SK-N-SH treated with all-trans-retinoic acid at 6 μM for 48 hours (cell line): ENCODE measurements around the gene GNAZ.

Experiments
- OSR1 ChIP-seq: fragments of 250-450 bp; sonication (Bioruptor Pico); IDR thresholded peaks from 2 replicates; pipeline ENCODE4 v1.8.0; 2022; ENCODE audit warnings: moderate library complexity, mild to moderate bottlenecking, inconsistent platforms
- PPARA ChIP-seq: fragments of 250-450 bp; sonication (Bioruptor Pico); IDR thresholded peaks from 2 replicates; pipeline ENCODE4 v1.5.0; 2020; ENCODE audit warnings: mild to moderate bottlenecking, borderline replicate concordance
- RARB ChIP-seq: fragments of 250-450 bp; sonication (Bioruptor Pico); IDR thresholded peaks from 2 replicates; pipeline ENCODE4 v1.8.0; 2021; ENCODE audit warnings: mild to moderate bottlenecking, moderate library complexity
- TCF4 ChIP-seq: fragments of 250-450 bp; sonication (Bioruptor Pico); IDR thresholded peaks from 2 replicates; pipeline ENCODE4 v1.8.0; 2021; ENCODE audit warnings: mild to moderate bottlenecking, moderate library complexity, borderline replicate concordance
- TOX ChIP-seq: fragments of 250-450 bp; sonication (Bioruptor Pico); IDR thresholded peaks from 2 replicates; pipeline ENCODE4 v1.8.0; 2021; ENCODE audit warnings: mild to moderate bottlenecking, moderate library complexity, borderline replicate concordance
- ZC3H10 ChIP-seq: fragments of 250-450 bp; sonication (Bioruptor Pico); IDR thresholded peaks from 2 replicates; pipeline ENCODE4 v1.5.1; 2021; ENCODE audit warnings: mild to moderate bottlenecking, moderate library complexity
- ZFP30 ChIP-seq: fragments of 450-650 bp; formaldehyde crosslinking; IDR thresholded peaks from 2 replicates; pipeline ENCODE4 v1.5.0; 2022; ENCODE audit warnings: mild to moderate bottlenecking, moderate library complexity
- TF ChIP-seq, protein P1 (sequence below): fragments of 250-450 bp; sonication (Bioruptor Pico); IDR thresholded peaks from 2 replicates; pipeline ENCODE4 v1.5.1; 2020; ENCODE audit warnings: low read depth, mild to moderate bottlenecking, moderate library complexity
- TF ChIP-seq, protein P2 (sequence below): fragments of 250-450 bp; sonication (Bioruptor Pico); IDR thresholded peaks from 2 replicates; pipeline ENCODE4 v1.8.0; 2021; ENCODE audit warnings: low read depth, mild to moderate bottlenecking, moderate library complexity, borderline replicate concordance

DNA sequence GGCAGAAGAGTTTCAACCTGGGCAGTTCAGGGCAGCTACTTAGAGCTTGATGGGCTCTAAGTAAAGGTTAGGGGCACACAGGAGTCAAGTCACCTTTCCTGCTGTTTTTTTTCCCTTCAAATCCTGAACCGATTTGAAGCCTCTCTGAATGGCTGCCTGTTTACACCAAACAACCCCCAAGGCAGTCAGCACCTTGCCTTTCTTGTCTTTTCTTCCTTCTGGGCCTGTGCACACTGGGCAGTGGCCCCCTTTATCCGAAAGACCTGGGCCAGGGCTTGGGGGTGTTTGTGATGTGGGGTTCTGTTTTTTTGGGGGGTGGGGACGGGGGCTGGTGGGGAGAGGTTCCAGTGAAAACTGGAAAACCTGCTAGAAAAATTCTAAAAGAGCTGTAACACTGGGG is 67.1 kb downstream of the GNAZ start:
- TF ChIP-seq, protein P1, sequence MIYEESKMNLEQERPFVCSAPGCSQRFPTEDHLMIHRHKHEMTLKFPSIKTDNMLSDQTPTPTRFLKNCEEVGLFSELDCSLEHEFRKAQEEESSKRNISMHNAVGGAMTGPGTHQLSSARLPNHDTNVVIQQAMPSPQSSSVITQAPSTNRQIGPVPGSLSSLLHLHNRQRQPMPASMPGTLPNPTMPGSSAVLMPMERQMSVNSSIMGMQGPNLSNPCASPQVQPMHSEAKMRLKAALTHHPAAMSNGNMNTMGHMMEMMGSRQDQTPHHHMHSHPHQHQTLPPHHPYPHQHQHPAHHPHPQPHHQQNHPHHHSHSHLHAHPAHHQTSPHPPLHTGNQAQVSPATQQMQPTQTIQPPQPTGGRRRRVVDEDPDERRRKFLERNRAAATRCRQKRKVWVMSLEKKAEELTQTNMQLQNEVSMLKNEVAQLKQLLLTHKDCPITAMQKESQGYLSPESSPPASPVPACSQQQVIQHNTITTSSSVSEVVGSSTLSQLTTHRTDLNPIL (CRISPR knock-in tag): no peak
- TF ChIP-seq PPARA (CRISPR knock-in tag) (no peak), OSR1 (CRISPR knock-in tag) (no peak), RARB (CRISPR knock-in tag) (no peak), TOX (CRISPR knock-in tag) (no peak), TCF4 (CRISPR knock-in tag) (no peak), ZFP30 (CRISPR knock-in tag) (no peak), ZC3H10 (CRISPR knock-in tag) (no peak)
- TF ChIP-seq, protein P2, sequence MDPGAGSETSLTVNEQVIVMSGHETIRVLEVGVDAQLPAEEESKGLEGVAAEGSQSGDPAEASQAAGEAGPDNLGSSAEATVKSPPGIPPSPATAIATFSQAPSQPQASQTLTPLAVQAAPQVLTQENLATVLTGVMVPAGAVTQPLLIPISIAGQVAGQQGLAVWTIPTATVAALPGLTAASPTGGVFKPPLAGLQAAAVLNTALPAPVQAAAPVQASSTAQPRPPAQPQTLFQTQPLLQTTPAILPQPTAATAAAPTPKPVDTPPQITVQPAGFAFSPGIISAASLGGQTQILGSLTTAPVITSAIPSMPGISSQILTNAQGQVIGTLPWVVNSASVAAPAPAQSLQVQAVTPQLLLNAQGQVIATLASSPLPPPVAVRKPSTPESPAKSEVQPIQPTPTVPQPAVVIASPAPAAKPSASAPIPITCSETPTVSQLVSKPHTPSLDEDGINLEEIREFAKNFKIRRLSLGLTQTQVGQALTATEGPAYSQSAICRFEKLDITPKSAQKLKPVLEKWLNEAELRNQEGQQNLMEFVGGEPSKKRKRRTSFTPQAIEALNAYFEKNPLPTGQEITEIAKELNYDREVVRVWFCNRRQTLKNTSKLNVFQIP (CRISPR knock-in tag): no peak
